Panc1 (cell line): ENCODE measurements around the gene LPIN2. TPM values are rescaled to one million over a fixed set of nuclear protein-coding genes. Genes with fewer than 3 reads are reported as not detected.

Experiments used
- ATAC-seq: fragments of 200-7000 bp; cut with Tn5 transposase; 2 replicates; pipeline ENCODE4 v1.9.1; 2020; ENCODE audit warnings: mild to moderate bottlenecking, moderate library complexity
- BruUV-seq: library from RNA; stranded (reverse); fragments of 400-500 nt; replicated peaks from 2 replicates; lab custom pipeline; 2021; lab: Mats Ljungman, UMichigan
- CTCF ChIA-PET: fragments of 300-600 bp; sonication (Branson Sonifier 250); formaldehyde crosslinking; loops from one replicate; lab custom pipeline; 2022; ENCODE audit warnings: antibody characterized with exemption; lab: Charles Lee
- POLR2A ChIA-PET: fragments of 300-600 bp; sonication (Branson Sonifier 250); formaldehyde crosslinking; loops from one replicate; lab custom pipeline; 2022; ENCODE audit warnings: antibody characterized with exemption; lab: Charles Lee
- DNase-seq: peaks from one replicate; pipeline ENCODE4 v3.0.0-alpha.2; 2010; ENCODE audit warnings: low read depth, low spot score
- H3K27ac ChIP-seq: 2 replicates; pipeline ENCODE4 v1.5.1; 2011; ENCODE audit warnings: mild to moderate bottlenecking, low read length, inconsistent platforms
- H3K27me3 ChIP-seq: fragments of 200-500 bp; sonication (Bioruptor generic); 2 replicates; pipeline ENCODE4 v1.6.0; 2014; ENCODE audit warnings: low read length, inconsistent platforms; ENCODE audit not compliant: control insufficient read depth, insufficient read depth
- H3K36me3 ChIP-seq: fragments of 200-500 bp; sonication (Bioruptor generic); 2 replicates; pipeline ENCODE4 v1.5.1; 2014; ENCODE audit warnings: inconsistent platforms, mild to moderate bottlenecking, low read length, moderate library complexity; ENCODE audit not compliant: control insufficient read depth, insufficient read depth
- H3K4me1 ChIP-seq: 2 replicates; pipeline ENCODE4 v1.5.1; 2011; ENCODE audit warnings: inconsistent platforms, mild to moderate bottlenecking, low read length, moderate library complexity; ENCODE audit not compliant: control insufficient read depth, insufficient read depth
- H3K4me3 ChIP-seq, 2 experiments: 2 replicates each; pipeline ENCODE4 v1.5.1; 2011 to 2012; ENCODE audit warnings: low read depth in 2 of 2, low read length in 2 of 2, mild to moderate bottlenecking in 2 of 2, inconsistent platforms in 1 of 2, moderate library complexity in 1 of 2
- H3K9me3 ChIP-seq: fragments of 200-500 bp; sonication (Bioruptor generic); 2 replicates; pipeline ENCODE4 v1.5.1; 2014; ENCODE audit warnings: low read depth, mild to moderate bottlenecking, inconsistent platforms, low read length, moderate library complexity; ENCODE audit not compliant: control insufficient read depth, insufficient read depth
- POLR2AphosphoS5 ChIP-seq: IDR thresholded peaks from 2 replicates; pipeline ENCODE4 v1.6.1; 2012; ENCODE audit warnings: mild to moderate bottlenecking, low read depth, low read length, moderate library complexity
- SIN3A ChIP-seq: IDR thresholded peaks from 2 replicates; pipeline ENCODE4 v1.6.1; 2012; ENCODE audit warnings: low read depth, mild to moderate bottlenecking, low read length, moderate library complexity, borderline replicate concordance; ENCODE audit not compliant: insufficient read depth
- TCF7L2 ChIP-seq: IDR thresholded peaks from 2 replicates; pipeline ENCODE4 v1.6.1; 2011; ENCODE audit warnings: mild to moderate bottlenecking, low read depth, low read length, inconsistent platforms
- in situ Hi-C: cut with HindIII; loops from 2 replicates; pipeline ENCODE4 v1.10.0; 2016; ENCODE audit warnings: low sequenced_read_pairs, low pct_unique_long_range_greater_than_20kb
- intact Hi-C: fragments of 100-400 bp; cut with micrococcal nuclease; formaldehyde crosslinking; loops from one replicate; pipeline ENCODE4 v1.10.0; 2022; ENCODE audit not compliant: unreplicated experiment
- total RNA-seq: library from RNA; stranded (reverse); gene quantifications from one replicate; pipeline ENCODE4 v1.2.1, GENCODE V29; 2021; ENCODE audit not compliant: unreplicated experiment
- TF ChIP-seq, protein P1 (sequence below), 2 experiments: IDR thresholded peaks; 2 replicates each; pipeline ENCODE4 v1.6.1; 2011 to 2012; ENCODE audit warnings: low read depth in 2 of 2, control low read depth in 1 of 2, low read length in 1 of 2, mild to moderate bottlenecking in 1 of 2, moderate library complexity in 1 of 2; ENCODE audit not compliant: insufficient read depth in 1 of 2
- TF ChIP-seq, protein P2 (sequence below): fragments of 450-650 bp; IDR thresholded peaks from 2 replicates; pipeline ENCODE4 v1.5.1; 2017; ENCODE audit warnings: mild to moderate bottlenecking

Gene LPIN2
- total RNA-seq, 1 experiment from 2014 or later: 38.3 TPM

DNA sequence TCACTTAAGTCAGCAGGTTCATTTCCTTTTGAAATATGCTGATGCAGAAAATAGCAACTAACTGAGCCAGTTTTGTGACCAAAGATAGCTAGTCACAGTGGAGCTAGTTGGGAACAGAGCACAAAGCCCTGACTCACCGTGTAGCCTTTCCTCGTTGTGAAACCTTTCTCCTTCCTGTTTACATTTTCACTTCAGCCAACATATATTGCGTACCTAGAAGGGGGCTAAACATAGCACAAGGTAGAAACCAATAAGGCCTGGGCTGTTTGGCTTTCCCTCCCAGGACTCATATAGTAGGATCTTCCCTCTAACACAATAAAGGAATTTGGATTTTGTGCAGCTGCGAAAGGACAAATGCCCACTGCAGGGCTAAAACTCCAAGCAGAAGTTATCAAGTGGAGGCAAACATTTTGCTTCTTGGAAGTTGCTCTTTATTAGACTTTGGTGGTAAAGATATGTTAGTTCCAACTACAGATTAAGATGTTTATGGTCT, 24.5 kb upstream of the LPIN2 start:
- in situ Hi-C loops: no loop called here
- Histone ChIP-seq H3K9me3 (no peaks in the 10 kb centered on the region), H3K27ac (peak overlapping the region; percentile 52; the same call in 1 of the 2 replicates), H3K36me3 (no peaks in the 10 kb centered on the region), H3K4me1 (peaks cover 5% of the 10 kb centered on the region; the same call in 1 of the 2 replicates), H3K4me3 (no peak overlapping the region), H3K27me3 (no peaks in the 10 kb centered on the region)
- ChIA-PET POLR2A (no interaction called here), CTCF (interaction anchor here (0.6 kb wide), 1 partner anchor 192 kb away, joined by 5 read pairs; no protein-coding TSS in a partner anchor)
- TF ChIP-seq, protein P1, sequence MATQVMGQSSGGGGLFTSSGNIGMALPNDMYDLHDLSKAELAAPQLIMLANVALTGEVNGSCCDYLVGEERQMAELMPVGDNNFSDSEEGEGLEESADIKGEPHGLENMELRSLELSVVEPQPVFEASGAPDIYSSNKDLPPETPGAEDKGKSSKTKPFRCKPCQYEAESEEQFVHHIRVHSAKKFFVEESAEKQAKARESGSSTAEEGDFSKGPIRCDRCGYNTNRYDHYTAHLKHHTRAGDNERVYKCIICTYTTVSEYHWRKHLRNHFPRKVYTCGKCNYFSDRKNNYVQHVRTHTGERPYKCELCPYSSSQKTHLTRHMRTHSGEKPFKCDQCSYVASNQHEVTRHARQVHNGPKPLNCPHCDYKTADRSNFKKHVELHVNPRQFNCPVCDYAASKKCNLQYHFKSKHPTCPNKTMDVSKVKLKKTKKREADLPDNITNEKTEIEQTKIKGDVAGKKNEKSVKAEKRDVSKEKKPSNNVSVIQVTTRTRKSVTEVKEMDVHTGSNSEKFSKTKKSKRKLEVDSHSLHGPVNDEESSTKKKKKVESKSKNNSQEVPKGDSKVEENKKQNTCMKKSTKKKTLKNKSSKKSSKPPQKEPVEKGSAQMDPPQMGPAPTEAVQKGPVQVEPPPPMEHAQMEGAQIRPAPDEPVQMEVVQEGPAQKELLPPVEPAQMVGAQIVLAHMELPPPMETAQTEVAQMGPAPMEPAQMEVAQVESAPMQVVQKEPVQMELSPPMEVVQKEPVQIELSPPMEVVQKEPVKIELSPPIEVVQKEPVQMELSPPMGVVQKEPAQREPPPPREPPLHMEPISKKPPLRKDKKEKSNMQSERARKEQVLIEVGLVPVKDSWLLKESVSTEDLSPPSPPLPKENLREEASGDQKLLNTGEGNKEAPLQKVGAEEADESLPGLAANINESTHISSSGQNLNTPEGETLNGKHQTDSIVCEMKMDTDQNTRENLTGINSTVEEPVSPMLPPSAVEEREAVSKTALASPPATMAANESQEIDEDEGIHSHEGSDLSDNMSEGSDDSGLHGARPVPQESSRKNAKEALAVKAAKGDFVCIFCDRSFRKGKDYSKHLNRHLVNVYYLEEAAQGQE (IDR thresholded peaks at IDR 0.05; ENCODE audit: insufficient read depth in 1 of 2, low read depth in 2 of 2, low read length in 1 of 2): no peak
- TF ChIP-seq POLR2AphosphoS5 (no peak), SIN3A (no peak), TCF7L2 (no peak)
- ATAC-seq (peak; percentile 91), DNase-seq (peak; percentile 88)
- no TSS peak for BruUV-seq
- intact Hi-C loops: no loop called here

DNA sequence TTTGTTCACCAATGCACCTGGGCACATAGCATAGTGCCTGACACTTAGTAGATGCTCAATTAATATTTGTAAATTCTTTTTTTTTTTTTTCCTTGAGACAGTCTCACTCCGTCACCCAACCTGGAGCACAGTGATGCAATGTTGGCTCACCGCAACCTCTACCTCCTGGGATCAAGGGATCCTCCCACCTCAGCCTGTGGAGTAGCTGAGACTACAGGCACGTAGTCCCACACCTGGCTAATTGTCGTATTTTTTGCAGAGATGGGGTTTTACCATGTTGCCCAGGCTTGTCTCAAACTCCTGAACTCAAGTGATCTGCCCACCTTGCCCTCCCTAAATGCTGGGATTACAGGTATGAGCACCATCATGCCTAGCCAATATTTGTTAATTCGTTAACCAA, 23.2 kb upstream of the LPIN2 start:
- no peak for DNase-seq
- Histone ChIP-seq H3K27me3 (no peaks in the 10 kb centered on the region), H3K27ac (no peak overlapping the region), H3K4me1 (peaks cover 5% of the 10 kb centered on the region; the same call in 1 of the 2 replicates), H3K9me3 (no peaks in the 10 kb centered on the region), H3K36me3 (no peaks in the 10 kb centered on the region), H3K4me3 (no peak overlapping the region)
- TF ChIP-seq TCF7L2: no peak
- no peak for TF ChIP-seq POLR2AphosphoS5
- no peak for TF ChIP-seq SIN3A
- TF ChIP-seq, protein P2, sequence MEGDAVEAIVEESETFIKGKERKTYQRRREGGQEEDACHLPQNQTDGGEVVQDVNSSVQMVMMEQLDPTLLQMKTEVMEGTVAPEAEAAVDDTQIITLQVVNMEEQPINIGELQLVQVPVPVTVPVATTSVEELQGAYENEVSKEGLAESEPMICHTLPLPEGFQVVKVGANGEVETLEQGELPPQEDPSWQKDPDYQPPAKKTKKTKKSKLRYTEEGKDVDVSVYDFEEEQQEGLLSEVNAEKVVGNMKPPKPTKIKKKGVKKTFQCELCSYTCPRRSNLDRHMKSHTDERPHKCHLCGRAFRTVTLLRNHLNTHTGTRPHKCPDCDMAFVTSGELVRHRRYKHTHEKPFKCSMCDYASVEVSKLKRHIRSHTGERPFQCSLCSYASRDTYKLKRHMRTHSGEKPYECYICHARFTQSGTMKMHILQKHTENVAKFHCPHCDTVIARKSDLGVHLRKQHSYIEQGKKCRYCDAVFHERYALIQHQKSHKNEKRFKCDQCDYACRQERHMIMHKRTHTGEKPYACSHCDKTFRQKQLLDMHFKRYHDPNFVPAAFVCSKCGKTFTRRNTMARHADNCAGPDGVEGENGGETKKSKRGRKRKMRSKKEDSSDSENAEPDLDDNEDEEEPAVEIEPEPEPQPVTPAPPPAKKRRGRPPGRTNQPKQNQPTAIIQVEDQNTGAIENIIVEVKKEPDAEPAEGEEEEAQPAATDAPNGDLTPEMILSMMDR: no peak
- TF ChIP-seq, protein P1 (IDR thresholded peaks at IDR 0.05; ENCODE audit: insufficient read depth in 1 of 2, low read depth in 2 of 2, low read length in 1 of 2): no peak
- ChIA-PET CTCF (no interaction called here), POLR2A (interaction anchor here (0.6 kb wide), 1 partner anchor 102 kb away, joined by 3 read pairs; no protein-coding TSS in a partner anchor)
- BruUV-seq: no TSS peak
- intact Hi-C loops: no loop called here
- ATAC-seq: no peak
- in situ Hi-C loops: no loop called here
